Urinary bladder (tissue), 4 donors: Measurements from ENCODE around the gene MAGI1. TPM values are rescaled to one million over a fixed set of nuclear protein-coding genes. Genes with fewer than 3 reads are reported as not detected.

Source experiments
- DNase-seq: peaks from one replicate; pipeline ENCODE4 v3.0.0-alpha.2; 2015; ENCODE audit errors: extremely low spot score
- H3K27ac ChIP-seq: one replicate; pipeline ENCODE4 v1.5.1; 2013; ENCODE audit warnings: low read depth, mild to moderate bottlenecking, moderate library complexity
- H3K36me3 ChIP-seq: one replicate; pipeline ENCODE4 v1.6.1; 2013; ENCODE audit warnings: mild to moderate bottlenecking, moderate library complexity; ENCODE audit not compliant: insufficient read depth
- H3K4me1 ChIP-seq: one replicate; pipeline ENCODE4 v1.6.1; 2013; ENCODE audit warnings: mild to moderate bottlenecking, moderate library complexity; ENCODE audit not compliant: insufficient read depth
- H3K4me3 ChIP-seq: one replicate; pipeline ENCODE4 v1.5.1; 2013; ENCODE audit warnings: low read depth, low read length
- WGBS: extraction: QIAGEN DNeasy Blood & Tissue Kit; methylation state at CpG from one replicate; pipeline ENCODE4 v1.1.7; 2013; 5-methylcytosine and 5-hydroxymethylcytosine counted together
- polyA plus RNA-seq: library from polyadenylated mRNA; stranded (reverse); fragments of 200-250 nt; gene quantifications from one replicate; pipeline ENCODE4 v1.2.3, GENCODE V29; 2013
- total RNA-seq: library from RNA; depleted of rRNA; stranded (reverse); fragments of >200 nt; gene quantifications from one replicate; pipeline ENCODE4 v1.2.3, GENCODE V29; 2014
- donor health status: healthy with polysubstance abuse.
- donor health status: healthy.

Gene MAGI1
- total and polyA plus RNA-seq, 2 donors = 9.7 to 46.7 TPM

GRCh38 chr3:65836047-65836446 is 202.7 kb downstream of the MAGI1 start:
- Histone ChIP-seq H3K27ac (no peak overlapping the region), H3K36me3 (no peaks in the 10 kb centered on the region), H3K4me1 (no peaks in the 10 kb centered on the region), H3K4me3 (no peak overlapping the region)
- DNase-seq = no peak
- 89% methylated on average over 1 of the region's 1 CpG for WGBS

- WGBS = 60% methylated on average over 2 of the region's 2 CpGs
- Histone ChIP-seq H3K4me3 (no peak overlapping the region), H3K27ac (no peak overlapping the region), H3K4me1 (no peaks in the 10 kb centered on the region), H3K36me3 (no peaks in the 10 kb centered on the region)
- DNase-seq = no peak
Observed at GRCh38 chr3:65833761-65834505, 204.8 kb downstream of the MAGI1 start.

GRCh38 chr3:65831733-65832425 is 206.8 kb downstream of the MAGI1 start:
- H3K4me3 ChIP-seq = no peak overlapping the region
- DNase-seq = no peak

GRCh38 chr3:65830948-65831732 is 207.6 kb downstream of the MAGI1 start:
- H3K4me1 ChIP-seq = no peaks in the 10 kb centered on the region
- WGBS = 67% methylated on average over 6 of the region's 6 CpGs
- no peaks in the 10 kb centered on the region for H3K36me3 ChIP-seq
- H3K27ac ChIP-seq = no peak overlapping the region
- H3K4me3 ChIP-seq = no peak overlapping the region
- no peak for DNase-seq

More at GRCh38 chr3:65831733-65832425, 206.8 kb downstream of the MAGI1 start:
- 65% methylated on average over 3 of the region's 3 CpGs for WGBS
- no peaks in the 10 kb centered on the region for H3K36me3 ChIP-seq
- H3K4me1 ChIP-seq = no peaks in the 10 kb centered on the region
- H3K27ac ChIP-seq = no peak overlapping the region

GRCh38 chr3:65829228-65829627 is 209.5 kb downstream of the MAGI1 start:
- no peak overlapping the region for H3K27ac ChIP-seq
- 94% methylated on average over 3 of the region's 3 CpGs for WGBS
- no peak overlapping the region for H3K4me3 ChIP-seq
- no peaks in the 10 kb centered on the region for H3K4me1 ChIP-seq
- no peak for DNase-seq
- H3K36me3 ChIP-seq = no peaks in the 10 kb centered on the region

GRCh38 chr3:65828706-65829105 is 210.0 kb downstream of the MAGI1 start:
- DNase-seq = no peak
- 77% methylated on average over 6 of the region's 6 CpGs for WGBS
- H3K27ac ChIP-seq = no peak overlapping the region
- H3K36me3 ChIP-seq = no peaks in the 10 kb centered on the region
- no peaks in the 10 kb centered on the region for H3K4me1 ChIP-seq
- H3K4me3 ChIP-seq = no peak overlapping the region

GRCh38 chr3:65827076-65827475 is 211.6 kb downstream of the MAGI1 start:
- H3K27ac ChIP-seq = no peak overlapping the region
- WGBS = 70% methylated on average over 2 of the region's 2 CpGs
- H3K4me3 ChIP-seq = no peak overlapping the region
- no peaks in the 10 kb centered on the region for H3K4me1 ChIP-seq
- no peaks in the 10 kb centered on the region for H3K36me3 ChIP-seq
- DNase-seq = no peak

GRCh38 chr3:65824166-65824565 is 214.6 kb downstream of the MAGI1 start:
- Histone ChIP-seq H3K4me3 (no peak overlapping the region), H3K4me1 (no peaks in the 10 kb centered on the region), H3K36me3 (no peaks in the 10 kb centered on the region), H3K27ac (no peak overlapping the region)
- no peak for DNase-seq
- WGBS = 61% methylated on average over 5 of the region's 5 CpGs

GRCh38 chr3:65820600-65820999 is 218.1 kb downstream of the MAGI1 start:
- Histone ChIP-seq H3K4me1 (no peaks in the 10 kb centered on the region), H3K4me3 (no peak overlapping the region), H3K27ac (no peak overlapping the region), H3K36me3 (no peaks in the 10 kb centered on the region)
- DNase-seq = no peak
- 84% methylated on average over 1 of the region's 1 CpG for WGBS

GRCh38 chr3:65819896-65820295 is 218.8 kb downstream of the MAGI1 start:
- Histone ChIP-seq H3K4me1 (no peaks in the 10 kb centered on the region), H3K36me3 (no peaks in the 10 kb centered on the region), H3K4me3 (no peak overlapping the region), H3K27ac (no peak overlapping the region)
- DNase-seq = no peak

- 68% methylated on average over 3 of the region's 3 CpGs for WGBS
- H3K36me3 ChIP-seq = no peaks in the 10 kb centered on the region
- no peak overlapping the region for H3K27ac ChIP-seq
- DNase-seq = no peak
- no peaks in the 10 kb centered on the region for H3K4me1 ChIP-seq
- H3K4me3 ChIP-seq = no peak overlapping the region
Observed at GRCh38 chr3:65817553-65818126, 221.1 kb downstream of the MAGI1 start.

- H3K36me3 ChIP-seq = no peaks in the 10 kb centered on the region
- 95% methylated on average over 5 of the region's 5 CpGs for WGBS
- H3K4me3 ChIP-seq = no peak overlapping the region
- no peak for DNase-seq
- no peaks in the 10 kb centered on the region for H3K4me1 ChIP-seq
- H3K27ac ChIP-seq = no peak overlapping the region
Observed at GRCh38 chr3:65816208-65816607, 222.5 kb downstream of the MAGI1 start.

- DNase-seq = no peak
- Histone ChIP-seq H3K4me1 (no peaks in the 10 kb centered on the region), H3K36me3 (no peaks in the 10 kb centered on the region), H3K4me3 (no peak overlapping the region), H3K27ac (no peak overlapping the region)
- 56% methylated on average over 8 of the region's 8 CpGs for WGBS
Observed at GRCh38 chr3:65814845-65815578, 223.7 kb downstream of the MAGI1 start.
